ENCODE results near the gene IFT43.
"Not testable (repeated sequence)": the region's sequence is repeated elsewhere in the genome, so short reads cannot be mapped to it uniquely, and the experiment has no call there.

The IFT43 gene

GRCh38 chr14:75995372-75996041, 9.9 kb downstream of the IFT43 start:
- H3K27ac ChIP-seq: peak overlapping the region; percentile 91 to 94
- TF ChIP-seq CTCF (IDR thresholded peaks at IDR 0.05): no peak
- H3K4me3 ChIP-seq: peak overlapping the region; percentile 42
- peak; percentile 96 for DNase-seq (ENCODE audit: low spot score)

- H3K27ac ChIP-seq: peak overlapping the region; percentile 91 to 94
- TF ChIP-seq CTCF (IDR thresholded peaks at IDR 0.05): no peak
- no peak overlapping the region for H3K4me3 ChIP-seq
- DNase-seq (ENCODE audit: low spot score): no peak
These were observed 10.9 kb downstream of the IFT43 start for GRCh38 chr14:75996488-75996887.

- Histone ChIP-seq H3K27ac (peak overlapping the region; percentile 49 to 70), H3K4me3 (no peak overlapping the region)
- DNase-seq (ENCODE audit: low spot score): no peak
- no peak for TF ChIP-seq CTCF (IDR thresholded peaks at IDR 0.05)
These were observed 14.1 kb downstream of the IFT43 start for GRCh38 chr14:75999511-76000190.

- TF ChIP-seq CTCF (IDR thresholded peaks at IDR 0.05): no peak
- Histone ChIP-seq H3K4me3 (no peak overlapping the region), H3K27ac (peak overlapping the region in 1 of 2 donors; percentile 43)
- no peak for DNase-seq (ENCODE audit: low spot score)
These were observed 16.8 kb downstream of the IFT43 start for GRCh38 chr14:76002383-76002782.

GRCh38 chr14:76006253-76006652, 20.7 kb downstream of the IFT43 start:
- DNase-seq (ENCODE audit: low spot score): no peak
- no peak overlapping the region for H3K4me3 ChIP-seq
- H3K27ac ChIP-seq: no peak overlapping the region
- no peak for TF ChIP-seq CTCF (IDR thresholded peaks at IDR 0.05)

- no peak for DNase-seq (ENCODE audit: low spot score)
- TF ChIP-seq CTCF (IDR thresholded peaks at IDR 0.05): no peak
- Histone ChIP-seq H3K27ac (no peak overlapping the region), H3K4me3 (no peak overlapping the region)
These were observed 21.8 kb downstream of the IFT43 start for GRCh38 chr14:76007379-76007778.

GRCh38 chr14:76007852-76008251, 22.3 kb downstream of the IFT43 start:
- Histone ChIP-seq H3K4me3 (no peak overlapping the region), H3K27ac (no peak overlapping the region)
- no peak for DNase-seq (ENCODE audit: low spot score)
- TF ChIP-seq CTCF (IDR thresholded peaks at IDR 0.05): no peak

GRCh38 chr14:76009627-76010026, 24.1 kb downstream of the IFT43 start:
- not testable (repeated sequence) for DNase-seq (ENCODE audit: low spot score); H3K4me3 ChIP-seq; H3K27ac ChIP-seq

Data from coronary artery (tissue), 2 donors.